GM23338 (cell line): ENCODE measurements around the gene XRCC4. TPM values are rescaled to one million over a fixed set of nuclear protein-coding genes. Genes with fewer than 3 reads are reported as not detected.

Experiments used
- ATAC-seq: fragments of 200-7000 bp; cut with Tn5 transposase; 3 replicates; pipeline ENCODE4 v1.9.1; 2020
- DNase-seq: peaks from one replicate; pipeline ENCODE4 v3.0.0-alpha.2; 2015; ENCODE audit warnings: low spot score
- H2AFZ ChIP-seq: fragments of 200-600 bp; sonication (generic); 2 replicates; pipeline ENCODE4 v1.8.0; 2016; ENCODE audit warnings: antibody characterized with exemption, mild to moderate bottlenecking, moderate library complexity
- H3F3A ChIP-seq: fragments of 200-600 bp; sonication (generic); replicated peaks from 2 replicates; pipeline ENCODE4 v1.8.0; 2017; ENCODE audit warnings: antibody characterized with exemption, mixed run types, low read depth
- H3K27ac ChIP-seq: fragments of 200-600 bp; sonication (generic); 2 replicates; pipeline ENCODE4 v1.6.1; 2016; ENCODE audit warnings: low read depth
- H3K27me3 ChIP-seq: fragments of 200-600 bp; sonication (generic); 2 replicates; pipeline ENCODE4 v1.8.0; 2016; ENCODE audit warnings: mild to moderate bottlenecking, mixed run types, moderate library complexity; ENCODE audit not compliant: insufficient read depth
- H3K36me3 ChIP-seq: fragments of 200-600 bp; sonication (generic); 2 replicates; pipeline ENCODE4 v1.8.0; 2016; ENCODE audit warnings: mild to moderate bottlenecking; ENCODE audit not compliant: insufficient read depth
- H3K4me1 ChIP-seq: fragments of 200-600 bp; sonication (generic); 2 replicates; pipeline ENCODE4 v1.8.0; 2016; ENCODE audit warnings: mild to moderate bottlenecking, moderate library complexity; ENCODE audit not compliant: insufficient read depth
- H3K4me2 ChIP-seq: fragments of 200-600 bp; sonication (generic); 2 replicates; pipeline ENCODE4 v1.7.1; 2017; ENCODE audit warnings: mixed run types
- H3K4me3 ChIP-seq: fragments of 200-600 bp; sonication (generic); 2 replicates; pipeline ENCODE4 v1.6.1; 2016; ENCODE audit warnings: mixed run types
- H3K79me2 ChIP-seq: fragments of 200-600 bp; sonication (generic); replicated peaks from 2 replicates; pipeline ENCODE4 v1.8.0; 2017; ENCODE audit warnings: mild to moderate bottlenecking; ENCODE audit not compliant: insufficient read depth
- H3K9me2 ChIP-seq: fragments of 200-600 bp; sonication (generic); 2 replicates; pipeline ENCODE4 v1.8.0; 2017; ENCODE audit not compliant: insufficient read depth
- H4K20me1 ChIP-seq: fragments of 200-600 bp; sonication (generic); replicated peaks from 2 replicates; pipeline ENCODE4 v1.8.0; 2017; ENCODE audit warnings: mild to moderate bottlenecking; ENCODE audit not compliant: insufficient read depth
- H3K27ac Mint-ChIP-seq: 2 replicates; pipeline ENCODE4 v1.8.0; 2020; ENCODE audit warnings: inconsistent platforms, mild to moderate bottlenecking, moderate library complexity, mixed read lengths
- H3K27me3 Mint-ChIP-seq: 3 replicates; pipeline ENCODE4 v1.8.0; 2022; ENCODE audit warnings: low read depth, mild to moderate bottlenecking, moderate library complexity, mixed read lengths, inconsistent platforms; ENCODE audit not compliant: insufficient read depth, poor library complexity
- H3K36me3 Mint-ChIP-seq: 3 replicates; pipeline ENCODE4 v1.8.0; 2021; ENCODE audit warnings: low read depth, mild to moderate bottlenecking, inconsistent platforms, moderate library complexity, mixed read lengths
- H3K4me1 Mint-ChIP-seq: 3 replicates; pipeline ENCODE4 v1.8.0; 2020; ENCODE audit warnings: mild to moderate bottlenecking, inconsistent platforms, mixed read lengths
- H3K4me3 Mint-ChIP-seq: 3 replicates; pipeline ENCODE4 v1.8.0; 2021; ENCODE audit warnings: moderate library complexity, mild to moderate bottlenecking, inconsistent platforms, mixed read lengths
- H3K9me3 Mint-ChIP-seq: 3 replicates; pipeline ENCODE4 v1.8.0; 2020; ENCODE audit warnings: moderate library complexity, mild to moderate bottlenecking, inconsistent platforms, mixed read lengths
- CREB1 ChIP-seq: fragments of 250-450 bp; sonication (Bioruptor Pico); IDR thresholded peaks from 2 replicates; pipeline ENCODE4 v1.5.0; 2020; ENCODE audit warnings: low read depth, mild to moderate bottlenecking, moderate library complexity
- CTCF ChIP-seq, 2 experiments: fragments of 200-600 bp in 1 of 2; sonication (generic) in 1 of 2; conservative IDR thresholded peaks; 2 replicates each; pipeline versions ENCODE4 v1.5.1 to v1.6.1; 2016 to 2017; ENCODE audit warnings: antibody characterized with exemption in 2 of 2, low read depth in 2 of 2, mild to moderate bottlenecking in 2 of 2, moderate library complexity in 1 of 2
- POLR2AphosphoS5 ChIP-seq: IDR thresholded peaks from 2 replicates; pipeline ENCODE4 v1.6.1; 2016; ENCODE audit warnings: antibody characterized with exemption, low read depth
- ZNF462 ChIP-seq: fragments of 250-450 bp; sonication (Bioruptor Pico); IDR thresholded peaks from 2 replicates; pipeline ENCODE4 v1.5.0; 2020; ENCODE audit warnings: mild to moderate bottlenecking, moderate library complexity
- polyA plus RNA-seq: library from polyadenylated mRNA; unstranded; fragments of >200 nt; fragmentation: Nextera tagmentation; extraction: Ambion mirVana; gene quantifications from 2 replicates; pipeline ENCODE4 v1.2.1, GENCODE V29; 2016
- total RNA-seq: library from RNA; depleted of rRNA; stranded (reverse); fragments of >200 nt; shearing (Covaris generic); gene quantifications from 2 replicates; pipeline ENCODE4 v1.2.3, GENCODE V29; 2014

Gene XRCC4
- total and polyA plus RNA-seq, 2 experiments from 2014 or later = 11.5 to 22.4 TPM

- Mint-ChIP-seq H3K4me1 (peaks cover 21% of the 10 kb centered on the region), H3K9me3 (peaks cover 3% of the 10 kb centered on the region; the same call in 2 of the 3 replicates), H3K27ac (peak overlapping the region; percentile 47), H3K27me3 (no peaks in the 10 kb centered on the region), H3K4me3 (no peak overlapping the region), H3K36me3 (peaks cover 6% of the 10 kb centered on the region; the same call in 1 of the 3 replicates)
- TF ChIP-seq ZNF462 (CRISPR knock-in tag) (peak; percentile 4; the same call in 1 of the 2 replicates), CREB1 (CRISPR knock-in tag) (no peak)
- ATAC-seq (peak; percentile 69), DNase-seq (peak; percentile 52)
- Histone ChIP-seq H3K27me3 (no peaks in the 10 kb centered on the region), H3K79me2 (no peaks in the 10 kb centered on the region), H2AFZ (no peak overlapping the region), H3F3A (no peaks in the 10 kb centered on the region), H3K36me3 (no peaks in the 10 kb centered on the region), H4K20me1 (no peaks in the 10 kb centered on the region), H3K9me2 (peaks cover 12% of the 10 kb centered on the region), H3K4me1 (peaks cover 27% of the 10 kb centered on the region), H3K4me2 (peak overlapping the region; percentile 54), H3K27ac (peak overlapping the region; percentile 18), H3K4me3 (no peak overlapping the region; the same call in 1 of the 2 replicates)
These were observed 301.4 kb downstream of the XRCC4 start for GRCh38 chr5:83378624-83379289.

- Mint-ChIP-seq H3K4me1 (no peaks in the 10 kb centered on the region; the same call in 2 of the 3 replicates), H3K27ac (no peak overlapping the region), H3K9me3 (peaks cover 6% of the 10 kb centered on the region; the same call in 2 of the 3 replicates), H3K36me3 (peaks cover 8% of the 10 kb centered on the region; the same call in 1 of the 3 replicates), H3K4me3 (no peak overlapping the region), H3K27me3 (peaks cover 2% of the 10 kb centered on the region)
- Histone ChIP-seq H3K4me1 (no peaks in the 10 kb centered on the region), H4K20me1 (no peaks in the 10 kb centered on the region), H3K27me3 (no peaks in the 10 kb centered on the region), H3K27ac (no peak overlapping the region), H2AFZ (no peak overlapping the region), H3K9me2 (no peaks in the 10 kb centered on the region), H3F3A (no peaks in the 10 kb centered on the region), H3K4me2 (no peak overlapping the region), H3K36me3 (no peaks in the 10 kb centered on the region), H3K4me3 (no peak overlapping the region), H3K79me2 (no peaks in the 10 kb centered on the region)
- no peak for DNase-seq
- no peak for ATAC-seq
- TF ChIP-seq CTCF (conservative IDR thresholded peaks at IDR 0.05; ENCODE audit: low read depth in 2 of 2) = peak; percentile 16 to 39; a peak in 2 of 4 replicates
- TF ChIP-seq POLR2AphosphoS5 = no peak
These were observed 308.5 kb downstream of the XRCC4 start for GRCh38 chr5:83385812-83386211.
